Measurements from ENCODE around the gene OR2Z1.

Gene OR2Z1
- 0 reads per million in 2 experiments for total RNA-seq

GRCh38 chr19:8721334-8721733 is at the start of gene OR2Z1:
Gene OR2Z1 (plus strand): TSS chr19:8721634. CDS start chr19:8731029, 9,395 bp downstream.
- DNase-seq (ENCODE audit: low read depth), result no peak

- DNase-seq (ENCODE audit: low read depth), result no peak
These were observed 48.0 kb upstream of the OR2Z1 start for GRCh38 chr19:8673276-8673891.

GRCh38 chr19:8675066-8675465 is 46.4 kb upstream of the OR2Z1 start:
- DNase-seq (ENCODE audit: low read depth), result no peak

- no peak for DNase-seq (ENCODE audit: low read depth)
These were observed 43.1 kb upstream of the OR2Z1 start for GRCh38 chr19:8678244-8678807.

GRCh38 chr19:8680676-8681344 is 40.6 kb upstream of the OR2Z1 start:
- DNase-seq (ENCODE audit: low read depth), result no peak

- no peak for DNase-seq (ENCODE audit: low read depth)
These were observed 39.9 kb upstream of the OR2Z1 start for GRCh38 chr19:8681345-8682029.

GRCh38 chr19:8682472-8682871 is 39.0 kb upstream of the OR2Z1 start:
- no peak for DNase-seq (ENCODE audit: low read depth)

GRCh38 chr19:8682931-8683330 is 38.5 kb upstream of the OR2Z1 start:
- no peak for DNase-seq (ENCODE audit: low read depth)

- no peak for DNase-seq (ENCODE audit: low read depth)
These were observed 37.2 kb upstream of the OR2Z1 start for GRCh38 chr19:8684001-8684902.

GRCh38 chr19:8686549-8686948 is 34.9 kb upstream of the OR2Z1 start:
- no peak for DNase-seq (ENCODE audit: low read depth)

GRCh38 chr19:8688930-8689329 is 32.5 kb upstream of the OR2Z1 start:
- no peak for DNase-seq (ENCODE audit: low read depth)

GRCh38 chr19:8690753-8691539 is 30.5 kb upstream of the OR2Z1 start:
- no peak for DNase-seq (ENCODE audit: low read depth)

GRCh38 chr19:8695501-8695900 is 25.9 kb upstream of the OR2Z1 start:
- DNase-seq (ENCODE audit: low read depth), result no peak

GRCh38 chr19:8695911-8696310 is 25.5 kb upstream of the OR2Z1 start:
- DNase-seq (ENCODE audit: low read depth), result no peak

- DNase-seq (ENCODE audit: low read depth), result no peak
These were observed 24.4 kb upstream of the OR2Z1 start for GRCh38 chr19:8696993-8697392.

- DNase-seq (ENCODE audit: low read depth), result no peak
These were observed 23.6 kb upstream of the OR2Z1 start for GRCh38 chr19:8697671-8698432.

- DNase-seq (ENCODE audit: low read depth), result no peak
These were observed 22.9 kb upstream of the OR2Z1 start, which contains the start of gene ACTL9 for GRCh38 chr19:8698433-8699063. Gene ACTL9 (minus strand): TSS chr19:8698795. CDS start chr19:8698701, 94 bp downstream.

- DNase-seq (ENCODE audit: low read depth), result no peak
These were observed 21.5 kb upstream of the OR2Z1 start for GRCh38 chr19:8699908-8700307.

- no peak for DNase-seq (ENCODE audit: low read depth)
These were observed 20.5 kb upstream of the OR2Z1 start for GRCh38 chr19:8700956-8701355.

GRCh38 chr19:8702350-8702749 is 19.1 kb upstream of the OR2Z1 start:
- no peak for DNase-seq (ENCODE audit: low read depth)
